Endodermal cell (in vitro differentiated cells): Measurements from ENCODE around the gene CDH2. TPM values are rescaled to one million over a fixed set of nuclear protein-coding genes. Genes with fewer than 3 reads are reported as not detected.

ENCODE experiments used
- DNase-seq: peaks from one replicate; pipeline ENCODE4 v3.0.0-alpha.2; 2017
- H3K27ac ChIP-seq: 2 replicates; pipeline ENCODE4 v1.5.1; 2013; ENCODE audit warnings: mild to moderate bottlenecking, low read depth, low read length, moderate library complexity
- H3K27me3 ChIP-seq: 2 replicates; pipeline ENCODE4 v1.6.1; 2013; ENCODE audit warnings: mild to moderate bottlenecking, low read length, moderate library complexity; ENCODE audit not compliant: insufficient read depth, control insufficient read depth, poor library complexity, severe bottlenecking
- H3K36me3 ChIP-seq: 2 replicates; pipeline ENCODE4 v1.7.0; 2013; ENCODE audit warnings: mild to moderate bottlenecking, low read length, moderate library complexity; ENCODE audit not compliant: control insufficient read depth, insufficient read depth
- H3K4me1 ChIP-seq: one replicate; pipeline ENCODE4 v1.7.0; 2013; ENCODE audit warnings: low read length; ENCODE audit not compliant: control insufficient read depth, insufficient read depth
- H3K4me3 ChIP-seq: 2 replicates; pipeline ENCODE4 v1.5.1; 2013; ENCODE audit warnings: mild to moderate bottlenecking, low read length, moderate library complexity
- H3K9ac ChIP-seq: 2 replicates; pipeline ENCODE4 v1.6.1; 2013; ENCODE audit warnings: mild to moderate bottlenecking, low read length, moderate library complexity; ENCODE audit not compliant: poor library complexity, severe bottlenecking; ENCODE audit errors: extremely low read depth
- H3K9me3 ChIP-seq: 2 replicates; pipeline ENCODE4 v1.6.1; 2013; ENCODE audit warnings: mild to moderate bottlenecking, low read length, moderate library complexity; ENCODE audit not compliant: control insufficient read depth
- H3K27ac Mint-ChIP-seq: 2 replicates; pipeline ENCODE4 v1.8.0; 2020; ENCODE audit warnings: mixed read lengths
- H3K27me3 Mint-ChIP-seq: 2 replicates; pipeline ENCODE4 v1.8.0; 2021; ENCODE audit warnings: mild to moderate bottlenecking, mixed read lengths; ENCODE audit not compliant: insufficient read depth
- H3K36me3 Mint-ChIP-seq: 2 replicates; pipeline ENCODE4 v1.8.0; 2020; ENCODE audit warnings: low read depth, mixed read lengths
- H3K4me1 Mint-ChIP-seq: 2 replicates; pipeline ENCODE4 v1.8.0; 2020; ENCODE audit warnings: mixed read lengths
- H3K4me3 Mint-ChIP-seq: 2 replicates; pipeline ENCODE4 v1.8.0; 2020; ENCODE audit warnings: mild to moderate bottlenecking, moderate library complexity, mixed read lengths
- H3K9me3 Mint-ChIP-seq: 2 replicates; pipeline ENCODE4 v1.8.0; 2020; ENCODE audit warnings: mild to moderate bottlenecking, mixed read lengths
- WGBS, 2 experiments: methylation state at CpG; one replicate each; pipeline versions ENCODE4 v1.1.5 to v1.1.7; 2013; ENCODE audit warnings: missing lambda C conversion rate in 2 of 2, mixed read lengths in 1 of 2; ENCODE audit not compliant: insufficient coverage in 1 of 2, insufficient read length in 1 of 2; 5-methylcytosine and 5-hydroxymethylcytosine counted together
- total RNA-seq, 2 donors: library from RNA; stranded (reverse); fragmentation: NEBNext Ultra II Directional in 1 of 2; extraction: Animal tissue kit (Norgen Biotek cat#: 25700) in 1 of 2; gene quantifications; 2 replicates in 1 of 2; 3 replicates in 1 of 2; pipeline ENCODE4 v1.2.1, GENCODE V29; 2021
- TF ChIP-seq, protein P1 (sequence below): fragments of 200-600 bp; sonication (generic); conservative IDR thresholded peaks from 2 replicates; pipeline ENCODE4 v1.5.0; 2021; ENCODE audit warnings: antibody characterized with exemption, mild to moderate bottlenecking

Gene CDH2
- total RNA-seq, 2 donors from 2014 or later = 486 to 572 TPM

DNA sequence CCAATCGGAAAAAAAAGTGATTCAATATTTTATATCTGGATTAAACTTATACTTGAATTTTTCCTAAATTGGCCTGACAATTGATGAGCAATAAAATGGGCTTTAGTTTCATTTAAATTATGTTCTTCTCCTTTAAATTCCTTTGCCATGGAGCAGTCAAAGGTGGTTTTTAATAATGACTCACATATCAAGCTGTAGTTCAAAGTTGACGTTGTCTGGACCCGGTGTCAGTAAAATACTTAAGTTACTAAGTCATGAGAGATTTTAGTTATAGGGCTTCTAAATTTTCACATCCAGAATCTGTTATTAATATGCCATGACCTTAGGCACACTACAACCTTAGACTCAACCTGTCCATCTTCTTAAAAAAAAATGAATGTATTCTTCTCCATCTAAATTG, 62.5 kb downstream of the CDH2 start:
- Mint-ChIP-seq H3K36me3 (peaks cover 20% of the 10 kb centered on the region), H3K27ac (no peak overlapping the region), H3K9me3 (no peaks in the 10 kb centered on the region), H3K27me3 (no peaks in the 10 kb centered on the region), H3K4me1 (peaks cover 89% of the 10 kb centered on the region), H3K4me3 (no peak overlapping the region)
- Histone ChIP-seq H3K9ac (no peak overlapping the region), H3K4me1 (peaks cover 66% of the 10 kb centered on the region), H3K9me3 (no peaks in the 10 kb centered on the region), H3K4me3 (no peak overlapping the region), H3K36me3 (peaks cover 76% of the 10 kb centered on the region), H3K27me3 (no peaks in the 10 kb centered on the region), H3K27ac (peak overlapping the region; percentile 79)
- TF ChIP-seq, protein P1, sequence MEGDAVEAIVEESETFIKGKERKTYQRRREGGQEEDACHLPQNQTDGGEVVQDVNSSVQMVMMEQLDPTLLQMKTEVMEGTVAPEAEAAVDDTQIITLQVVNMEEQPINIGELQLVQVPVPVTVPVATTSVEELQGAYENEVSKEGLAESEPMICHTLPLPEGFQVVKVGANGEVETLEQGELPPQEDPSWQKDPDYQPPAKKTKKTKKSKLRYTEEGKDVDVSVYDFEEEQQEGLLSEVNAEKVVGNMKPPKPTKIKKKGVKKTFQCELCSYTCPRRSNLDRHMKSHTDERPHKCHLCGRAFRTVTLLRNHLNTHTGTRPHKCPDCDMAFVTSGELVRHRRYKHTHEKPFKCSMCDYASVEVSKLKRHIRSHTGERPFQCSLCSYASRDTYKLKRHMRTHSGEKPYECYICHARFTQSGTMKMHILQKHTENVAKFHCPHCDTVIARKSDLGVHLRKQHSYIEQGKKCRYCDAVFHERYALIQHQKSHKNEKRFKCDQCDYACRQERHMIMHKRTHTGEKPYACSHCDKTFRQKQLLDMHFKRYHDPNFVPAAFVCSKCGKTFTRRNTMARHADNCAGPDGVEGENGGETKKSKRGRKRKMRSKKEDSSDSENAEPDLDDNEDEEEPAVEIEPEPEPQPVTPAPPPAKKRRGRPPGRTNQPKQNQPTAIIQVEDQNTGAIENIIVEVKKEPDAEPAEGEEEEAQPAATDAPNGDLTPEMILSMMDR = no peak
- no peak for DNase-seq
- WGBS, 2 experiments = 83% methylated on average over 2 of the region's 3 CpGs; no CpG with 5 or more reads in 1 of the 2 experiments

DNA sequence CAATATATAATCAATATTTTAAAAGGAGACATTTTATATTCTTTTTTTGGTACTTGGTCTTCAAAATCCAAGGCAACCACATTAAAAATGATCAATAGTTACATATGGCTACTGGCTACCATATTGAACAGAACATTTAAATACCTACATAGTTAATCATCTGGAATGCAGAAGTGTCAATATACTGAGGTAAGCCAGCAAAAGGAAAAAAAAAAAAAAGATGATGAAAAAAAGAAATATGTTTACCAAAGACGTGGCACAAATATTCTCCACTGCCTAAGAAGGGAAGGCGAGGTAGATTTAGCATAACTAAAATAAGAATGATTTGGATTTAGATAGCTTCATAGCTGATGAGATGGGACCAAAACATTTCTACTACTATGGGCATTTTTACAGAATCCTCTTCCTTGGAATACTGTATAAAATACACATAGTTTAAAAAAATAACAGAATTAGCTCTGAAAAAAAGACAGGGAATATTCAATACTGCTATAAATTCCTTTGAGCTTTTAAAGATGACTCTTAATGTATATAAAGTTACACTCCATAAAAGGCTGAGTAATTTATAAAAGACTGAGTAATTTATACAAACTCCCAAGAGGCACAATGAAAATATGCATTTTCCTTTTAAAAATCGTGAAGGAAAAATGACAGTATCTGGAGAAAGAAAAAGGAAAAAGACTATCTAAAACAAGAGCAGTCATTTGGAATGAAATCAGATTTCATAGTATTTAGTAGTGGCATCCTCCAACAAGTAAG, 63.5 kb downstream of the CDH2 start:
- no peak overlapping the region for H3K27ac Mint-ChIP-seq
- peaks cover 93% of the 10 kb centered on the region for H3K4me1 Mint-ChIP-seq
- H3K36me3 Mint-ChIP-seq = peaks cover 18% of the 10 kb centered on the region
- no peaks in the 10 kb centered on the region for H3K9me3 Mint-ChIP-seq
- no peak overlapping the region for H3K27ac ChIP-seq
- no peaks in the 10 kb centered on the region for H3K9me3 ChIP-seq
- no peak for DNase-seq
- peak overlapping the region; percentile 26 for H3K4me3 ChIP-seq
- H3K36me3 ChIP-seq = peaks cover 66% of the 10 kb centered on the region
- H3K9ac ChIP-seq = no peak overlapping the region
- 84% methylated on average over 3 of the region's 3 CpGs; no CpG with 5 or more reads in 1 of the 2 experiments for WGBS, 2 experiments
- H3K27me3 ChIP-seq = no peaks in the 10 kb centered on the region
- H3K4me1 ChIP-seq = peaks cover 63% of the 10 kb centered on the region
- no peaks in the 10 kb centered on the region for H3K27me3 Mint-ChIP-seq
- TF ChIP-seq, protein P1 = no peak
- H3K4me3 Mint-ChIP-seq = no peak overlapping the region

DNA sequence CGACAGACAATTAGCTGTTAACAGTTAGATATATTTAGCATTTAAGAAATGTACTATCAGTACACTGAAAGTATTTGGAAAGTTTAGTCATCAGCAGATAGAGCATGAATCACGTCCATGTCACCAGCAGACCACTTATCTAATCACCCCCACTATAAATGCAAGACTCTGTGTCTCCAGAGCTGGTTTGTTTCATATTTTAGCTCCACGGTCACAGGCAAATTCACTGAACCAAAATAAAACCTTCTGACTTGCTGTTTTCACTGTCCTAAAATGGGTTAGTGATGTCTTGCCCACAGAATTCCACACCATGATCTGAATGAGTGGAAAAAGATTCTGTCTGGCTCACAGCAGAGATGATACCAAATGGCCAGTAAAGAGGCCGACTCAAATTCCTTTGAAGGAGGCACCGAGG, 64.9 kb downstream of the CDH2 start:
- Histone ChIP-seq H3K27ac (no peak overlapping the region), H3K9me3 (no peaks in the 10 kb centered on the region), H3K9ac (no peak overlapping the region), H3K4me3 (peak overlapping the region; percentile 60), H3K36me3 (peaks cover 55% of the 10 kb centered on the region), H3K27me3 (no peaks in the 10 kb centered on the region), H3K4me1 (peaks cover 53% of the 10 kb centered on the region)
- Mint-ChIP-seq H3K27ac (peak overlapping the region; percentile 62), H3K36me3 (peaks cover 16% of the 10 kb centered on the region), H3K9me3 (no peaks in the 10 kb centered on the region), H3K4me1 (peaks cover 93% of the 10 kb centered on the region), H3K27me3 (no peaks in the 10 kb centered on the region), H3K4me3 (peak overlapping the region; percentile 22)
- 63 to 85% methylated on average over 2 to 4 of the region's 5 CpGs for WGBS, 2 experiments
- no peak for DNase-seq
- TF ChIP-seq, protein P1 = no peak
